NT2/D1 (cell line): ENCODE measurements around the gene CIITA.
"Not testable (repeated sequence)": the region's sequence is repeated elsewhere in the genome, so short reads cannot be mapped to it uniquely, and the experiment has no call there.

Experiments used
- DNase-seq: peaks from one replicate; pipeline ENCODE4 v3.0.0-alpha.2; 2011; ENCODE audit warnings: low read depth, low spot score
- H3K27me3 ChIP-seq: 2 replicates; pipeline ENCODE4 v1.6.0; 2011; ENCODE audit warnings: mild to moderate bottlenecking; ENCODE audit not compliant: insufficient read length, insufficient read depth
- H3K36me3 ChIP-seq: 2 replicates; pipeline ENCODE4 v1.6.1; 2011; ENCODE audit warnings: mild to moderate bottlenecking, low read length, mixed read lengths; ENCODE audit not compliant: insufficient read depth, insufficient read length
- H3K4me1 ChIP-seq: 2 replicates; pipeline ENCODE4 v1.5.1; 2011; ENCODE audit not compliant: insufficient read depth, insufficient read length
- H3K4me3 ChIP-seq: 2 replicates; pipeline ENCODE4 v1.5.1; 2011; ENCODE audit warnings: low read depth; ENCODE audit not compliant: insufficient read length
- H3K9ac ChIP-seq: 2 replicates; pipeline ENCODE4 v1.6.0; 2011; ENCODE audit warnings: low read depth; ENCODE audit not compliant: insufficient read length
- H3K9me3 ChIP-seq: 2 replicates; pipeline ENCODE4 v1.5.1; 2011; ENCODE audit warnings: mild to moderate bottlenecking, low read length; ENCODE audit not compliant: insufficient read depth
- SUZ12 ChIP-seq: IDR thresholded peaks from 2 replicates; pipeline ENCODE4 v1.6.1; 2011; ENCODE audit not compliant: insufficient read length, insufficient read depth; ENCODE audit errors: extremely low read depth
- YY1 ChIP-seq: IDR thresholded peaks from 2 replicates; pipeline ENCODE4 v1.6.1; 2011; ENCODE audit not compliant: insufficient read length, insufficient read depth
- ZNF274 ChIP-seq: IDR thresholded peaks from 2 replicates; pipeline ENCODE4 v1.6.1; 2011; ENCODE audit warnings: mild to moderate bottlenecking, low read depth, low read length

CIITA gene

DNA sequence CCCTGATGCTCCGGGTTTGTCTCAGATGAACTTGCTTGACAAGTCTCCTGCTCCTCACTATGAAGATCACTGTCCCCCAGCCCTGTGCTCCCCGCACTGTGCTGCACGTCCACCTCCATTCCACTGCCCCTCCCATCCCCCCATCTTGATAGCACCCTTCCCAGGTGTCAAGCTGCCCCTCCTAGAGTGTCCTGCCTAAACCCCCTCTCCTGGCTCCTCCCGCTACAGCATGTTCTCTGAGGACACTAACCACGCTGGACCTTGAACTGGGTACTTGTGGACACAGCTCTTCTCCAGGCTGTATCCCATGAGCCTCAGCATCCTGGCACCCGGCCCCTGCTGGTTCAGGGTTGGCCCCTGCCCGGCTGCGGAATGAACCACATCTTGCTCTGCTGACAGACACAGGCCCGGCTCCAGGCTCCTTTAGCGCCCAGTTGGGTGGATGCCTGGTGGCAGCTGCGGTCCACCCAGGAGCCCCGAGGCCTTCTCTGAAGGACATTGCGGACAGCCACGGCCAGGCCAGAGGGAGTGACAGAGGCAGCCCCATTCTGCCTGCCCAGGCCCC, 46.7 kb downstream of the CIITA start:
- Histone ChIP-seq H3K27me3 (no peaks in the 10 kb centered on the region), H3K4me1 (peaks cover 3% of the 10 kb centered on the region), H3K9me3 (no peaks in the 10 kb centered on the region), H3K36me3 (peaks cover 24% of the 10 kb centered on the region), H3K9ac (no peak overlapping the region), H3K4me3 (no peak overlapping the region)
- TF ChIP-seq SUZ12 (no peak), YY1 (no peak), ZNF274 (no peak)
- no peak for DNase-seq

DNA sequence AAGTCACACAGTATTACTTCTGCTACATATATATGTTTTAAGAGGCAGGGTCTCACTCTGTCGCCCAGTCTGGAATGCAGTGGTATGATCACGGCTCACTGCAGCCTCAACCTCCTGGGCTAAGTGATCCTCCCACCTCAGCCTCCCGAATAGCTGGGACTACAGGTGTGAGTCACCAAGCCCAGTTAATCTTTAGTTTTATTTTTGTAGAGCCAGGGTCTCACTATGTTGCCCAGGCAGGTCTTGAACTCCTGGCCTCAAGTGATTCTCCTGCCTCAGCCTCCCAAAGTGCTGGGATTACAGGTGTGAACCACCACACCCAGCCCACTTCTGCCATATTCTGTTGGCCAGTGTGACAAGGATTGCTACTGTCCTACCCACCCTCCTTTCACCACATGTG, 48.3 kb downstream of the CIITA start:
- H3K27me3 ChIP-seq, DNase-seq: not testable (repeated sequence)
- peaks cover 25% of the 10 kb centered on the region for H3K36me3 ChIP-seq

DNA sequence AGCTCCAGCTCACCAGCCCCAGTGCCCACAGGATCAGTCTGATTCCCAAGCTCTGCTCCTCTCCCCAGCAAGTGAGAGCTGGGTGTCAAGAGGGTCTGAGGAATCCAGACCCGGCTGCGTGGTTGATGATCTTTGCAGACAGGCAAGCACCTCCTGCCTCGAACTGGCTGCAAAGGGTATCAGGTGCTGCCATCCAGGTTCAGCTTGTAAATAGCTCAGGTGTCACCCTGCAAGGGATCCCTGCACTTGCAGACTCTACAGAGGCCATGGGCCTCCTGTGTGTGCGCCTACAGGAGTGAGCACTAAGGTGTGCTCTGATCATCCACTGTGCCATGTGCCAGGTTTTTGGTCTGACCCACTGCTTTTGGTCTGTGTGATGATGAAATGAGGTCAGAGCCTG, 49.1 kb downstream of the CIITA start:
- no peaks in the 10 kb centered on the region for H3K9me3 ChIP-seq
- peaks cover 30% of the 10 kb centered on the region for H3K36me3 ChIP-seq
- no peak for DNase-seq
- no peak overlapping the region for H3K4me3 ChIP-seq
- peak overlapping the region; percentile 7 for H3K9ac ChIP-seq
- H3K27me3 ChIP-seq: no peaks in the 10 kb centered on the region
- peaks cover 6% of the 10 kb centered on the region for H3K4me1 ChIP-seq
- TF ChIP-seq SUZ12 (no peak), ZNF274 (no peak), YY1 (no peak)

More for the DNA sequence above, 48.3 kb downstream of the CIITA start:
- not testable (repeated sequence) for H3K4me1 ChIP-seq, H3K9me3 ChIP-seq, H3K4me3 ChIP-seq, H3K9ac ChIP-seq

DNA sequence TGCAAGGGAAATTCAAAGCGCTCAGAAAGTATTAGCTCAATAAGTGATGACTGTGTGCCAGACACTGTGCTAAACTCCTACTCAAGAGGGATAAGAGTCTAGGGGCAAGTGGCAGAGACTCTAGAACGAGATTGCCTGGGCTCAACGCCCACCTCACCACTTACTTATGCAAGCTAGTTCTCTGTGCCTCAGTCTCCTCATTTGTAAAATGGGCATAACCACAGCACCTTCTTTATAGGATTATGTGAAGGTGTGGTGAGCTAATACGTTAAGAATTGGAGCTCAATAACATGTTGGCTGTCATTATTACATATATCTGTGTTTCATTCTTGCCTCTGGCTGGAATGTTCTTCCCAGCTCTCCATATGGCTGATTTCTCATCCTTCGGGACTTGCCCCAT, 49.9 kb downstream of the CIITA start:
- no peak for TF ChIP-seq SUZ12
- no peak for TF ChIP-seq YY1
- TF ChIP-seq ZNF274: no peak
- DNase-seq: no peak
- Histone ChIP-seq H3K4me1 (peaks cover 6% of the 10 kb centered on the region), H3K36me3 (peaks cover 30% of the 10 kb centered on the region), H3K9me3 (no peaks in the 10 kb centered on the region), H3K9ac (no peak overlapping the region), H3K4me3 (no peak overlapping the region), H3K27me3 (no peaks in the 10 kb centered on the region)

DNA sequence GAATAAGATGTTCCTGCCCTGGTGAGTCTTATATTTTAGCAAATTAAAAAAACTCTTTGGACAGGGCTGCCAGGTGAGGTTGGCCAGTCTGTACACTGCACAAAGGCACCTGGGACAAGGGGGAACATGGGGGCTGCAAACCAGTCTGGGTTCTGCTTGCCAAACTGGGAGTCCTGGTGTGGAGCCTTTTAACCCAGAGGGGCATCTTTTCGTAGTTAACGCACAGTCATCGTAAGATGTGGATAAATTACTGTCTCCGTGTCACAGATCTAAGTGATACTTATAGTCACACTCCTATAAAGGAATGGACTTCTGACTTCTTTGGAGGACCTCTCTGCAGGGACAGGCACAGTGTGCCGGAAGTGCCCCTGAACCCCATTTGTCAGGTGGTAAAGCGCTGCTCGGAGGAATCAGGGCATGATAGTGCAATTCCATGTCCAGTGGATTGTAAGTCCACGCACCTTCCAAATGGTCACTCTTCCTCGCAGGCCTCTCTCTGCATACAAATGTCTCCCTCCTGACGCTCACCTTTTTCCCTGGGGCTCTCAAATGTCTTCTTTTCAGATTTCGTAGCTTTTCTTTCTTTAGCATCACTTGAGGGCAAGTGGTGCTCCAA, 50.6 kb downstream of the CIITA start:
- no peaks in the 10 kb centered on the region for H3K27me3 ChIP-seq
- peaks cover 6% of the 10 kb centered on the region for H3K4me1 ChIP-seq
- no peaks in the 10 kb centered on the region for H3K9me3 ChIP-seq
- no peak overlapping the region for H3K4me3 ChIP-seq
- no peak for TF ChIP-seq ZNF274
- no peak for TF ChIP-seq SUZ12
- no peak for TF ChIP-seq YY1
- no peak for DNase-seq
- no peak overlapping the region for H3K9ac ChIP-seq
- peaks cover 36% of the 10 kb centered on the region for H3K36me3 ChIP-seq

DNA sequence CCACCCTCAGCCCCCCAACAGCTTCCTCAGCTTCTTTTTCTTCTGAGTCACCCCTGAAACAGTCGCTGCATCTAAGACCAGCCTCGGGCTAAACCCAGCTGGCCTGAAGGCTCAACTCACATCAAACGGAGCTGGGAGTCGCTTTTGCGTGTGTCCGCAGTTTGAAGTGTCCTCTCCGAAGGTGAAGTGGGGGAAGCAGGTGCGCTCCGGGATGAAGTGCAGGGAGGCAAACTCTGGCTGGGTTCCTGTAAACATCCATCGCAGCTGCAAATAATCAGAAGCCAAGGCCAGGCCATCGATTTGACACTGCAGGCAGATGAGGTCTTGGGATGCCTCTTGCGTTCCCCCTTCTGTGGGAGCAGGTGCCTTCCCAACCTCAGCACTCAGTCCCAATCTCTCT, 52.1 kb downstream of the CIITA start:
- H3K4me3 ChIP-seq, H3K4me1 ChIP-seq, H3K9me3 ChIP-seq, H3K9ac ChIP-seq, DNase-seq, H3K27me3 ChIP-seq: not testable (repeated sequence)
- peaks cover 44% of the 10 kb centered on the region for H3K36me3 ChIP-seq

DNA sequence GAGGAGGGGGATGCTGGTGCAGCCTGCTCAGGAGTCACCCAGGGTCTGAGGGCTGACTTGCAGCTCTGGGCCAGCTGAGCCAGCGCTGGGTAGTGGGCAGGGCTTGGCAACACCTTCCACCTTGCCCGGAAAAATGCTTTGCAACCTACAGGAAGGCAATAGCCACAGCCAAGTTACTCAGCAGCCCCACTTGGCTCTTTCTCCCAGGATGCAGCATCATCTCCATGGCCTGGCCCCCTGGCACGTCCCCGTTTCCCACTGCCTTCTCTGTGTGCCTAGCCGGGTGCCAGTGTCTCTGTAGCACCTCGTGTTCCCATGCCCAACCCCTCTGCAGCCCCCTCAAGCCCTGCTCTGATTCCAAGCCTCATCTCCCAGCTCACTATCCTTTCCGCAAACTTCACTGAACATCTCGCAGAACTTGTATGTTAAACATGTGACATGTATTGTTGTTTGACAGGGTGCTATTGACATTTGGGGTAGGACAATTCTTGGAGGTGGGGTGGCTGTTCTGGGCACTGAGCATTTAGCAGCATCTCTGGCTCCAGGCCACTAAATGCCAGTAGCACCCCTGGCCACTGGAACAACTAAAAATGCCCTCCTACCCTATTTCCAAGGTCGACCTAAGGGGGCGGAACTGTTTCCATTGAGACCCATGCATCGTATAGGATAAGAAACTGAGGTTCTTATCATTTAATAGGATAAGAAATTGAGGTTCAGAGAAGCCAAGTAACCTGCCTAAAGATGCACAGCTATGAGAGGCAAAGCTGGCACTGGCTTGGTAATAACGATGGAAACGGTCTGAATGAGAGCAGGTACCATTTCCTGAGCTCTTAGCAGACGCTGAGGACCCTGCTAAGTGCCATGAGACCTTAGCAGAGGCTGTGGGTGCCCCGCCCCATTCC, 53.1 kb downstream of the CIITA start:
- Histone ChIP-seq H3K9ac (no peak overlapping the region), H3K36me3 (peaks cover 49% of the 10 kb centered on the region)

More for the DNA sequence above, 53.1 kb downstream of the CIITA start:
- TF ChIP-seq SUZ12 (no peak), ZNF274 (no peak), YY1 (no peak)
- peaks cover 2% of the 10 kb centered on the region for H3K4me1 ChIP-seq
- H3K27me3 ChIP-seq: no peaks in the 10 kb centered on the region
- H3K4me3 ChIP-seq: no peak overlapping the region
- no peaks in the 10 kb centered on the region for H3K9me3 ChIP-seq
- DNase-seq: no peak
